HG02588 (cell line): ENCODE measurements around the gene TPI1.

Source experiments
- ATAC-seq: cut with Tn5 transposase; IDR thresholded peaks from one replicate; pipeline ENCODE4 v1.9.1; 2021; ENCODE audit warnings: mild to moderate bottlenecking, moderate library complexity; ENCODE audit not compliant: unreplicated experiment

Gene TPI1

DNA sequence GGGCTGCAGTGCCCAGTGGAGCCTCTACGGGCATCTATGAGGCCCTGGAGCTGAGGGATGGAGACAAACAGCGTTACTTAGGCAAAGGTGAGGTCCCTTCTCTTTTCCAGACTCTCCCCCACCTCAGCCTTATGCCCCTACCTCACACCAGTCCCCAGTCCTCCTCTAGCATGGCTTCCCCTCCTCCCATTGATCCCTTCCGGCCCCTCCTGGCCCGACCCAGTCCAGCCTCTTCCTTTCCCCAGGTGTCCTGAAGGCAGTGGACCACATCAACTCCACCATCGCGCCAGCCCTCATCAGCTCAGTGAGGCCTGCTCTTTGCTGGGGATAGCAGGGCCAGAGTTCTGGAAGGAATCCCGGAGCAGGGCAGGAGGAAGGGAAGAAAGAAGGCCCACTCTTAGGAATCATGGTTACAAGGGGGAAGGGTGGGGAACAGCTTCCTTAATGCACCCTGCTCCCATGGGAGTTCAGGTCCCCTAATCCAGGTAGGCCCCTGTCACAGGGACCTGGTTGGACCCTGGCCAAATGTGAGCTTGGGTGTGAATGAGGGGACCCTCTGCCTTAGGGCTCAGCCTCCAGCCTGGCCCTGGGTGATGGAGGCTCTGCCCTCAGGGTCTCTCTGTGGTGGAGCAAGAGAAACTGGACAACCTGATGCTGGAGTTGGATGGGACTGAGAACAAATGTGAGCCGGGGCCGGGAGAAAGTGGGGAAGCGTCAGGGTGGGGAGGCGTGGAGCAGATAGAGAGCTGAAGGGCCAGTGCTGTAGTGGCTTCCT lies 49.3 kb downstream of the TPI1 start:
- no peak for ATAC-seq

DNA sequence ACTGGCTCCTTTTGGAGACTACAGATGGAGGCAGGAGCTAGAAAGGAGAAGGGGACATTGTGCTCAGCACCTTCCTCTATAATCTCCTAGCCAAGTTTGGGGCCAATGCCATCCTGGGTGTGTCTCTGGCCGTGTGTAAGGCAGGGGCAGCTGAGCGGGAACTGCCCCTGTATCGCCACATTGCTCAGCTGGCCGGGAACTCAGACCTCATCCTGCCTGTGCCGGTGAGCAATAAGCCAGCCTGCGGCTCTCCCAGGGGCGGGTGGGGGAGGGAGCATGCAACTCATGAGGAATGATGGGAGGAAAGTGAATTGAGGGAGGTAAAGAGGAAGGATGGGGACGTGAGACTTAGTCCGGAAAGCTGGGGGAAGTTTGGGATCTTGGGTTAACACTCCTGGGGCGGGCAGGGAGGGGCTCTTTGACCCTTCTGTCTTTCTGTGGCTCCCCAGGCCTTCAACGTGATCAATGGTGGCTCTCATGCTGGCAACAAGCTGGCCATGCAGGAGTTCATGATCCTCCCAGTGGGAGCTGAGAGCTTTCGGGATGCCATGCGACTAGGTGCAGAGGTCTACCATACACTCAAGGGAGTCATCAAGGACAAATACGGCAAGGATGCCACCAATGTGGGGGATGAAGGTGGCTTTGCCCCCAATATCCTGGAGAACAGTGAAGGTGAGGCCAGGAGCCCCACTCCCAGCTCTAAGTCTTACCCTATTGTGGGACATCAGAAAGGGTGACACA lies 50.3 kb downstream of the TPI1 start:
- ATAC-seq, result no peak

DNA sequence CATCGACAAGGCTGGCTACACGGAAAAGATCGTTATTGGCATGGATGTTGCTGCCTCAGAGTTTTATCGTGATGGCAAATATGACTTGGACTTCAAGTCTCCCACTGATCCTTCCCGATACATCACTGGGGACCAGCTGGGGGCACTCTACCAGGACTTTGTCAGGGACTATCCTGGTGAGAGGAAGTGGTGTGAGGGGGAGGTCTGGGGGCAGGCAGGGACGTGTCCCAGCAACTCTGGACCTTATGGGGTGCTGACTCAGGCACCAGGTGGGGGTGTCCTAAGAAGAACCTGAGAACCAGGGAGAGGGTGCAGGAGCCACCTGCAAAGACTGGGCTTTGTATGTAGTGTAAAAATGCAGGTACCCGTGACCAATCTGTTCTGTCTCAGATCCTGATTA lies 52.3 kb downstream of the TPI1 start:
- no peak for ATAC-seq
